HL-60 (cell line): ENCODE data around the gene DSCAML1.

Experiments used
- DNase-seq, 2 experiments: peaks; one replicate each; pipeline ENCODE4 v3.0.0-alpha.2; 2010 to 2020; ENCODE audit warnings: low read depth in 1 of 2, low spot score in 1 of 2
- H3K27ac ChIP-seq: fragments of 250-450 bp; sonication (Bioruptor Pico); replicated peaks from 2 replicates; pipeline ENCODE4 v1.5.1; 2020; ENCODE audit warnings: mild to moderate bottlenecking, moderate library complexity
- H3K27me3 ChIP-seq: fragments of 250-450 bp; sonication (Bioruptor Pico); 2 replicates; pipeline ENCODE4 v1.5.1; 2021; ENCODE audit warnings: mild to moderate bottlenecking, moderate library complexity; ENCODE audit not compliant: insufficient read depth, poor library complexity, severe bottlenecking
- H3K4me3 ChIP-seq: replicated peaks from 2 replicates; pipeline ENCODE4 v1.5.1; 2011; ENCODE audit warnings: mild to moderate bottlenecking, control low read depth, low read length; ENCODE audit not compliant: insufficient read depth
- GABPA ChIP-seq: IDR thresholded peaks from 2 replicates; pipeline ENCODE4 v1.6.1; 2012; ENCODE audit warnings: low read depth
- POLR2AphosphoS5 ChIP-seq: IDR thresholded peaks from 2 replicates; pipeline ENCODE4 v1.6.1; 2012; ENCODE audit warnings: low read depth
- SPI1 ChIP-seq: IDR thresholded peaks from 2 replicates; pipeline ENCODE4 v1.6.1; 2012; ENCODE audit warnings: low read depth, mild to moderate bottlenecking, borderline replicate concordance
- TF ChIP-seq, protein P1 (sequence below): IDR thresholded peaks from 2 replicates; pipeline ENCODE4 v1.6.1; 2012; ENCODE audit warnings: low read depth; ENCODE audit not compliant: insufficient replicate concordance
- TF ChIP-seq, protein P2 (sequence below): IDR thresholded peaks from one replicate; pipeline ENCODE4 v1.5.1; 2011; ENCODE audit warnings: low read length, control low read depth, inconsistent platforms; ENCODE audit not compliant: insufficient read depth

DSCAML1 gene

DNA sequence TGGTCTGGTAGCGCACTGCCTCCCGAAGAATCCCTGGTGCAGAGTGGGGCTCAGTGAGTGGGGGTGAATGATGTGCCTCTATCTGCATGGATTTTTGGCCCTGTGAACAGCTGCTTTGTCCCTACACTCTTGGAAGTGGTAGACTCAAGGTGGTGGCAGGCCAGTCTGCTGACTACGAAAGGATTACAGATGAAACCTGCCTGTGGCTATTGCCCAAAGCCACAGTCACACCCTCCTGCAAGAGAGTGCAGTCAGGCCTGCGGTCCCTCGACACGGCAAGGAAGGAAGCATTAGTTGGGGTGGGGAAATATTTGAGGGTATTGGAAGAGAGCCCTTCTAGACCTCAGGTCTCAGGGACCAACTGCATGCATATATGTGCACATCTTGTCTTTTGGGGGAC lies 63.7 kb downstream of the DSCAML1 start:
- TF ChIP-seq SPI1 = no peak
- no peak for TF ChIP-seq POLR2AphosphoS5
- TF ChIP-seq, protein P1, sequence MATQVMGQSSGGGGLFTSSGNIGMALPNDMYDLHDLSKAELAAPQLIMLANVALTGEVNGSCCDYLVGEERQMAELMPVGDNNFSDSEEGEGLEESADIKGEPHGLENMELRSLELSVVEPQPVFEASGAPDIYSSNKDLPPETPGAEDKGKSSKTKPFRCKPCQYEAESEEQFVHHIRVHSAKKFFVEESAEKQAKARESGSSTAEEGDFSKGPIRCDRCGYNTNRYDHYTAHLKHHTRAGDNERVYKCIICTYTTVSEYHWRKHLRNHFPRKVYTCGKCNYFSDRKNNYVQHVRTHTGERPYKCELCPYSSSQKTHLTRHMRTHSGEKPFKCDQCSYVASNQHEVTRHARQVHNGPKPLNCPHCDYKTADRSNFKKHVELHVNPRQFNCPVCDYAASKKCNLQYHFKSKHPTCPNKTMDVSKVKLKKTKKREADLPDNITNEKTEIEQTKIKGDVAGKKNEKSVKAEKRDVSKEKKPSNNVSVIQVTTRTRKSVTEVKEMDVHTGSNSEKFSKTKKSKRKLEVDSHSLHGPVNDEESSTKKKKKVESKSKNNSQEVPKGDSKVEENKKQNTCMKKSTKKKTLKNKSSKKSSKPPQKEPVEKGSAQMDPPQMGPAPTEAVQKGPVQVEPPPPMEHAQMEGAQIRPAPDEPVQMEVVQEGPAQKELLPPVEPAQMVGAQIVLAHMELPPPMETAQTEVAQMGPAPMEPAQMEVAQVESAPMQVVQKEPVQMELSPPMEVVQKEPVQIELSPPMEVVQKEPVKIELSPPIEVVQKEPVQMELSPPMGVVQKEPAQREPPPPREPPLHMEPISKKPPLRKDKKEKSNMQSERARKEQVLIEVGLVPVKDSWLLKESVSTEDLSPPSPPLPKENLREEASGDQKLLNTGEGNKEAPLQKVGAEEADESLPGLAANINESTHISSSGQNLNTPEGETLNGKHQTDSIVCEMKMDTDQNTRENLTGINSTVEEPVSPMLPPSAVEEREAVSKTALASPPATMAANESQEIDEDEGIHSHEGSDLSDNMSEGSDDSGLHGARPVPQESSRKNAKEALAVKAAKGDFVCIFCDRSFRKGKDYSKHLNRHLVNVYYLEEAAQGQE = no peak
- TF ChIP-seq, protein P2, sequence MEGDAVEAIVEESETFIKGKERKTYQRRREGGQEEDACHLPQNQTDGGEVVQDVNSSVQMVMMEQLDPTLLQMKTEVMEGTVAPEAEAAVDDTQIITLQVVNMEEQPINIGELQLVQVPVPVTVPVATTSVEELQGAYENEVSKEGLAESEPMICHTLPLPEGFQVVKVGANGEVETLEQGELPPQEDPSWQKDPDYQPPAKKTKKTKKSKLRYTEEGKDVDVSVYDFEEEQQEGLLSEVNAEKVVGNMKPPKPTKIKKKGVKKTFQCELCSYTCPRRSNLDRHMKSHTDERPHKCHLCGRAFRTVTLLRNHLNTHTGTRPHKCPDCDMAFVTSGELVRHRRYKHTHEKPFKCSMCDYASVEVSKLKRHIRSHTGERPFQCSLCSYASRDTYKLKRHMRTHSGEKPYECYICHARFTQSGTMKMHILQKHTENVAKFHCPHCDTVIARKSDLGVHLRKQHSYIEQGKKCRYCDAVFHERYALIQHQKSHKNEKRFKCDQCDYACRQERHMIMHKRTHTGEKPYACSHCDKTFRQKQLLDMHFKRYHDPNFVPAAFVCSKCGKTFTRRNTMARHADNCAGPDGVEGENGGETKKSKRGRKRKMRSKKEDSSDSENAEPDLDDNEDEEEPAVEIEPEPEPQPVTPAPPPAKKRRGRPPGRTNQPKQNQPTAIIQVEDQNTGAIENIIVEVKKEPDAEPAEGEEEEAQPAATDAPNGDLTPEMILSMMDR = no peak
- TF ChIP-seq GABPA = no peak
- no peaks in the 10 kb centered on the region for H3K27me3 ChIP-seq
- no peak overlapping the region for H3K27ac ChIP-seq
- H3K4me3 ChIP-seq = no peak overlapping the region
- DNase-seq = peak in 1 of 2 experiments; percentile 72

DNA sequence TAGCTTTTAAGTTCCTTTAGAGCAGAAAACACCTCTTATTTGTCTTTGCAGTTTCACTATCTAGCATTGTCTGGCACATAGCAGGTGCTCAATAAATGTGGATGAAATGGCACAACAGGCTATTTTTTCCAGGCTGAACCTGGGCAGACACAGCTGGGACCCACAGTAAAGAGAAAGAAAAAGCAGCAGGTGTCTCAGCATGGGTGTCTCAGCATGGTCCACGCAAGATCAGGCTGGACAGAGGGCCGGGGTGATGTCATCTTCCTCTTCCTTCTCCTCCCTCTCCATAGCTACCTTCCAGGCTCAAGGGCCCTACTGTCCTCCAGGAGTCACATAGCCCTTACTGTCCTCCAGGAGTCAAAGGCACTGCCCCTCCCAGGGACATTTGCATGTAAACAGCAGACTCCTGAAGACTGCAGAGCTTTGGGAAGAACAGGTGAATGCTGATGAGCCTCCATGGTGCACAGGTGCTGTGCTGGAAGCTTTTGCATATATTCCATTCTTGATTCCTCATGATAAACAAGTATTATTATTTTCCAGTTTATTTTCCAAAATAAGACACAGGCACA lies 65.2 kb downstream of the DSCAML1 start:
- H3K4me3 ChIP-seq = no peak overlapping the region
- no peak for DNase-seq
- no peak overlapping the region for H3K27ac ChIP-seq
- H3K27me3 ChIP-seq = peaks cover 2% of the 10 kb centered on the region
- TF ChIP-seq POLR2AphosphoS5 (no peak), SPI1 (no peak), GABPA (no peak)
- TF ChIP-seq, protein P2 = no peak
- TF ChIP-seq, protein P1 = no peak

DNA sequence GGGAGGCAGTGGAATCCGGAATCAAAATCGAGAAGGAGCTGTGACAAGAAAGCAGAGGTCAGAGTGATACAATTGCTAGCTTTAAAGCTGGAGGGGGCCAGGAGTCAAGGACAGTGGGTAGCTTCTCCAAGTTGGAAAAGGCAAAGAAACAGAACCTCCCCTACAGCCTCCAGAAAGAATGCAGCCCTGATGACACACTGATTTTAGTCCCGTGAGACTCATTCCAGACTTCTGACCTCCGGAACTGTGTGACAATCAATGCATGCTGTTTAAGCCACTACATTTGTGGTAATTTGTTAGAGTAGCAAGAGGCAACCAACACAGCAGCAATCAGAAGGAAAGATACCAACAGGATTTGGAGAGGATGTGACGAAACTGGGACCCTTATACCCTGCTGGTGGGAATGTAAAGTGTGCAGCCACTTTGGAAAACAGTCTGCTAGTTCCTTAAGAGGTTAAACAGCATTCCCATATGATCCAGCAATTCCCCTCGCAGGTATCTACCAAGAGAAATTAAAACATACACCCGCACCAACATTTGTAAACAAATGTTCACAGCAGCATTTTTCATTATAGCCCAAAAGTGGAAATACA lies 66.7 kb downstream of the DSCAML1 start:
- Histone ChIP-seq H3K27ac (no peak overlapping the region), H3K4me3 (no peak overlapping the region), H3K27me3 (peaks cover 2% of the 10 kb centered on the region)
- TF ChIP-seq, protein P1 = no peak
- TF ChIP-seq GABPA = no peak
- TF ChIP-seq, protein P2 = no peak
- no peak for TF ChIP-seq POLR2AphosphoS5
- no peak for TF ChIP-seq SPI1
- no peak for DNase-seq
